Activated B cell treated with CpG ODN at 0.5 μM for 24 hours (primary cell): ENCODE results near the gene FBXO24. TPM values are rescaled to one million over a fixed set of nuclear protein-coding genes. Genes with fewer than 3 reads are reported as not detected.
"Not testable (repeated sequence)": the region's sequence is repeated elsewhere in the genome, so short reads cannot be mapped to it uniquely, and the experiment has no call there.

Source experiments
- ATAC-seq: fragments of 200-7000 bp; cut with Tn5 transposase; one replicate; pipeline ENCODE4 v1.10.0; 2021; ENCODE audit warnings: low read depth, mild to moderate bottlenecking, moderate library complexity
- CTCF ChIA-PET: fragments of 350-600 bp; sonication (Branson Sonifier 250); formaldehyde crosslinking; loops from one replicate; lab custom pipeline; 2021; ENCODE audit warnings: antibody characterized with exemption; lab: Charles Lee
- POLR2A ChIA-PET: fragments of 350-600 bp; sonication (Branson Sonifier 250); formaldehyde crosslinking; loops from one replicate; lab custom pipeline; 2021; ENCODE audit warnings: antibody characterized with exemption; lab: Charles Lee
- DNase-seq: peaks from one replicate; pipeline ENCODE4 v3.0.0; 2022
- H3K27ac Mint-ChIP-seq: one replicate; pipeline ENCODE4 v1.8.0; 2020; ENCODE audit warnings: mixed read lengths
- H3K27me3 Mint-ChIP-seq: one replicate; pipeline ENCODE4 v1.8.0; 2021; ENCODE audit warnings: mixed read lengths
- H3K36me3 Mint-ChIP-seq: one replicate; pipeline ENCODE4 v1.8.0; 2021; ENCODE audit warnings: low read depth, mixed read lengths
- H3K4me1 Mint-ChIP-seq: one replicate; pipeline ENCODE4 v1.8.0; 2021; ENCODE audit warnings: mixed read lengths
- H3K4me3 Mint-ChIP-seq: one replicate; pipeline ENCODE4 v1.8.0; 2020; ENCODE audit warnings: mild to moderate bottlenecking, mixed read lengths
- H3K9me3 Mint-ChIP-seq: one replicate; pipeline ENCODE4 v1.8.0; 2020; ENCODE audit warnings: mixed read lengths
- CTCF ChIP-seq: fragments of 200-600 bp; IDR thresholded peaks from one replicate; pipeline ENCODE4 v1.8.0; 2022; ENCODE audit warnings: antibody characterized with exemption, mild to moderate bottlenecking
- intact Hi-C: fragments of 100-400 bp; cut with micrococcal nuclease; formaldehyde crosslinking; loops from one replicate; pipeline ENCODE4 v1.15.1; 2024
- total RNA-seq: library from RNA; stranded (reverse); gene quantifications from 2 replicates; pipeline ENCODE4 v1.2.3, GENCODE V29; 2022

The FBXO24 gene
- total RNA-seq, 1 donor from 2014 or later = 1.9 TPM

DNA sequence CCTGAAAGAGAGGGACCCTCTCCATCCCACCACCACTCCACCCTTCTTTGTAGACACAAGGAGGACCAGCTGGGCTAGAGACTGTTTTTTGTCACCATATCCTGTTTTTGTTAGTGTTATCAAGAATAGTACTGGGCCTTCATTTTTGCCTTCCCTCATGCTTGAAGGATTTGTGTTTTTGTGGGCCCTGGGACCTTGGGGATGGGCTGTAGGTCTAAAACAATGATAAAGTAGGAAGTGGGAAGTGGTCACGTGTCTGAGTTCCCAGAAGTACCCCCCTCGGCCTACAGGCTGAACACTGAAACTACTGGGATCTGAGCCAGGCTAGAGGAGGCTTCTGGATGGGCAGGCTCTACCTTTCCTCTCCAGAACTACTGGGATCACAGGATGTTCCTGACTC lies 38.3 kb upstream of the FBXO24 start:
- intact Hi-C loops = no loop called here
- Mint-ChIP-seq H3K9me3 (no peaks in the 10 kb centered on the region), H3K36me3 (peaks cover 8% of the 10 kb centered on the region), H3K4me3 (no peak overlapping the region), H3K4me1 (peaks cover 70% of the 10 kb centered on the region), H3K27me3 (no peaks in the 10 kb centered on the region), H3K27ac (peak overlapping the region; percentile 79)
- no peak for TF ChIP-seq CTCF
- CTCF ChIA-PET = interaction anchor here (0.6 to 2.2 kb wide), 2 partner anchors 12 to 39 kb away, joined by 3 to 8 read pairs; no protein-coding TSS in a partner anchor
- ATAC-seq (no peak), DNase-seq (no peak)
- POLR2A ChIA-PET = interaction anchor here (1.5 kb wide), 1 partner anchor 37 kb away, joined by 3 read pairs; no protein-coding TSS in a partner anchor

DNA sequence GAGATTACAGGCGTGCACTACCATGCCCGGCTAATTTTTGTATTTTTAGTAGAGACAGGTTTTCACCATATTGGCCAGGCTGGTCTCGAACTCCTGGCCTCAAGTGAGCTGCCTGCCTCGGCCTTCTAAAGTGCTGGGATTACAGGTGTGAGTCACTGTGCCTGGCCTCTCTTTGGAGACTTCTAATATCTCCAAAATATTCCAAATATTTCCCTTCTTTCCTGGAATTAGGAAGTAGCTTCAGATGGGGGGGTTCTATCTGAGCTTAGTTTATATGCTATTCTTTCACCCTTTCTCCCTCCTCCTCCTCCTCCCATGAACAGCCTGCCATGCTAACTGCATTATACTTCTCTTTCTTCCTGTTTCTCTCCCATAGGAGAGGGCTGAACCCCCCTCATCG lies 37.7 kb upstream of the FBXO24 start:
- Mint-ChIP-seq H3K36me3 (peaks cover 11% of the 10 kb centered on the region), H3K4me1 (peaks cover 65% of the 10 kb centered on the region), H3K27ac (peak overlapping the region; percentile 79)
- H3K9me3 Mint-ChIP-seq, ATAC-seq, H3K27me3 Mint-ChIP-seq, intact Hi-C loops, H3K4me3 Mint-ChIP-seq, DNase-seq: not testable (repeated sequence)
- ChIA-PET POLR2A (interaction anchor here (1.5 to 2.4 kb wide), 3 partner anchors 9 to 119 kb away, joined by 3 to 14 read pairs (median 13); partner anchors contain the start of genes AGFG2, MEPCE and ZCWPW1), CTCF (interaction anchor here (0.6 to 2.2 kb wide), 3 partner anchors 11 to 40 kb away, joined by 3 to 8 read pairs (median 3); no protein-coding TSS in a partner anchor)

- POLR2A ChIA-PET = no interaction called here
- intact Hi-C loops = no loop called here
- no peak for ATAC-seq
- H3K27ac Mint-ChIP-seq = no peak overlapping the region
- no peak for DNase-seq
- peaks cover 32% of the 10 kb centered on the region for H3K36me3 Mint-ChIP-seq
- H3K27me3 Mint-ChIP-seq = no peaks in the 10 kb centered on the region
- CTCF ChIA-PET = no interaction called here
- peaks cover 24% of the 10 kb centered on the region for H3K4me1 Mint-ChIP-seq
- TF ChIP-seq CTCF = no peak
- no peak overlapping the region for H3K4me3 Mint-ChIP-seq
- H3K9me3 Mint-ChIP-seq = no peaks in the 10 kb centered on the region
These were observed 33.6 kb upstream of the FBXO24 start for GRCh38 chr7:100552532-100552931.

GRCh38 chr7:100553032-100553431 lies 33.1 kb upstream of the FBXO24 start:
- POLR2A ChIA-PET = interaction anchor here (1.0 kb wide), 1 partner anchor 9 kb away, joined by 3 read pairs; no protein-coding TSS in a partner anchor
- TF ChIP-seq CTCF = no peak
- no peak overlapping the region for H3K4me3 Mint-ChIP-seq
- ATAC-seq = no peak
- no peaks in the 10 kb centered on the region for H3K9me3 Mint-ChIP-seq
- intact Hi-C loops = no loop called here
- no peak overlapping the region for H3K27ac Mint-ChIP-seq
- peaks cover 19% of the 10 kb centered on the region for H3K4me1 Mint-ChIP-seq
- CTCF ChIA-PET = no interaction called here
- peaks cover 32% of the 10 kb centered on the region for H3K36me3 Mint-ChIP-seq
- no peaks in the 10 kb centered on the region for H3K27me3 Mint-ChIP-seq
- DNase-seq = no peak

GRCh38 chr7:100555701-100556100 lies 30.4 kb upstream of the FBXO24 start:
- no peaks in the 10 kb centered on the region for H3K27me3 Mint-ChIP-seq
- DNase-seq (no peak), ATAC-seq (no peak)
- no peak overlapping the region for H3K27ac Mint-ChIP-seq
- TF ChIP-seq CTCF = no peak
- peaks cover 27% of the 10 kb centered on the region for H3K36me3 Mint-ChIP-seq
- no peak overlapping the region for H3K4me3 Mint-ChIP-seq
- CTCF ChIA-PET = interaction anchor here (0.7 to 1.2 kb wide), 2 partner anchors 30 to 86 kb away, joined by 3 to 7 read pairs; partner anchors contain the start of genes FBXO24 and LRCH4
- intact Hi-C loops = no loop called here
- H3K9me3 Mint-ChIP-seq = no peaks in the 10 kb centered on the region
- POLR2A ChIA-PET = interaction anchor here (0.9 kb wide), 1 partner anchor 10 kb away, joined by 6 read pairs; no protein-coding TSS in a partner anchor
- peaks cover 6% of the 10 kb centered on the region for H3K4me1 Mint-ChIP-seq
